PC-9 (cell line): ENCODE measurements around the gene MYOG. TPM values are rescaled to one million over a fixed set of nuclear protein-coding genes. Genes with fewer than 3 reads are reported as not detected.

ENCODE experiments used
- BruUV-seq: library from RNA; stranded (reverse); fragments of 400-500 nt; replicated peaks from 2 replicates; lab custom pipeline; 2021; lab: Mats Ljungman, UMichigan
- CTCF ChIA-PET: fragments of 300-600 bp; sonication (Branson Sonifier 250); formaldehyde crosslinking; loops from one replicate; lab custom pipeline; 2022; ENCODE audit warnings: antibody characterized with exemption; lab: Charles Lee
- POLR2A ChIA-PET: fragments of 300-600 bp; sonication (Branson Sonifier 250); formaldehyde crosslinking; loops from one replicate; lab custom pipeline; 2022; ENCODE audit warnings: antibody characterized with exemption; ENCODE audit not compliant: unreplicated experiment; lab: Charles Lee
- DNase-seq, 2 experiments: peaks; one replicate each; pipeline versions ENCODE4 v3.0.0 to v3.0.0-alpha.2; 2015 to 2022; ENCODE audit warnings: mixed read lengths in 1 of 2
- H2AFZ ChIP-seq: fragments of 200-600 bp; sonication (generic); 2 replicates; pipeline ENCODE4 v1.8.1; 2017; ENCODE audit warnings: antibody characterized with exemption
- H3F3A ChIP-seq: fragments of 200-600 bp; sonication (generic); 2 replicates; pipeline ENCODE4 v1.8.1; 2017; ENCODE audit warnings: antibody characterized with exemption, mild to moderate bottlenecking, low read depth; ENCODE audit not compliant: insufficient read depth
- H3K27ac ChIP-seq: fragments of 200-600 bp; sonication (generic); 2 replicates; pipeline ENCODE4 v1.6.1; 2016; ENCODE audit warnings: mixed run types
- H3K27me3 ChIP-seq: fragments of 200-600 bp; sonication (generic); 2 replicates; pipeline ENCODE4 v1.6.1; 2016; ENCODE audit warnings: low read depth, mixed run types; ENCODE audit not compliant: insufficient read depth
- H3K36me3 ChIP-seq: fragments of 200-600 bp; sonication (generic); 2 replicates; pipeline ENCODE4 v1.6.1; 2016; ENCODE audit warnings: low read depth, mixed run types
- H3K4me1 ChIP-seq: fragments of 200-600 bp; sonication (generic); replicated peaks from 2 replicates; pipeline ENCODE4 v1.6.1; 2016; ENCODE audit warnings: mixed run types; ENCODE audit not compliant: insufficient read depth
- H3K4me2 ChIP-seq: fragments of 200-600 bp; sonication (generic); 2 replicates; pipeline ENCODE4 v1.6.1; 2017; ENCODE audit warnings: mixed run types
- H3K4me3 ChIP-seq: fragments of 200-600 bp; sonication (generic); 2 replicates; pipeline ENCODE4 v1.6.1; 2016; ENCODE audit warnings: mixed run types
- H3K79me2 ChIP-seq: fragments of 200-600 bp; sonication (generic); 2 replicates; pipeline ENCODE4 v1.6.1; 2017; ENCODE audit warnings: low read depth, mixed run types
- H3K9me2 ChIP-seq: fragments of 200-600 bp; sonication (generic); 2 replicates; pipeline ENCODE4 v1.8.1; 2017; ENCODE audit warnings: mild to moderate bottlenecking; ENCODE audit not compliant: insufficient read depth
- H3K9me3 ChIP-seq: fragments of 200-600 bp; sonication (generic); 2 replicates; pipeline ENCODE4 v1.8.1; 2016; ENCODE audit warnings: low read depth; ENCODE audit not compliant: insufficient read depth
- H4K20me1 ChIP-seq: fragments of 200-600 bp; sonication (generic); 2 replicates; pipeline ENCODE4 v1.8.1; 2017; ENCODE audit not compliant: insufficient read depth
- CTCF ChIP-seq: fragments of 200-600 bp; sonication (generic); conservative IDR thresholded peaks from 2 replicates; pipeline ENCODE4 v1.6.1; 2017; ENCODE audit warnings: mixed run types, antibody characterized with exemption, mild to moderate bottlenecking, moderate library complexity
- EZH2 ChIP-seq: fragments of 200-600 bp; sonication (generic); IDR thresholded peaks from 2 replicates; pipeline ENCODE4 v1.8.0; 2017; ENCODE audit warnings: antibody characterized with exemption, low read depth
- intact Hi-C: fragments of 100-400 bp; cut with micrococcal nuclease; formaldehyde crosslinking; loops from one replicate; pipeline ENCODE4 v1.10.0; 2022; ENCODE audit not compliant: unreplicated experiment
- total RNA-seq: library from RNA; stranded (reverse); gene quantifications from 2 replicates; pipeline ENCODE4 v1.2.3, GENCODE V29; 2021

The MYOG gene
- total RNA-seq, 1 experiment from 2014 or later, result not detected

- Histone ChIP-seq H3F3A (no peaks in the 10 kb centered on the region), H3K4me2 (no peak overlapping the region), H3K27ac (no peak overlapping the region), H3K9me3 (no peaks in the 10 kb centered on the region), H4K20me1 (no peaks in the 10 kb centered on the region), H3K4me1 (no peaks in the 10 kb centered on the region), H3K36me3 (no peaks in the 10 kb centered on the region), H3K27me3 (peaks cover 14% of the 10 kb centered on the region; the same call in 1 of the 2 replicates), H3K79me2 (no peaks in the 10 kb centered on the region), H3K9me2 (no peaks in the 10 kb centered on the region), H2AFZ (no peak overlapping the region), H3K4me3 (no peak overlapping the region)
- TF ChIP-seq EZH2 (no peak), CTCF (no peak)
- CTCF ChIA-PET, result no interaction called here
- intact Hi-C loops, result no loop called here
- BruUV-seq, result no TSS peak
- DNase-seq, result no peak
- POLR2A ChIA-PET, result no interaction called here
These were observed 9.7 kb downstream of the MYOG start for GRCh38 chr1:203076031-203076511.

GRCh38 chr1:203075236-203076030, 10.4 kb downstream of the MYOG start:
- no peak overlapping the region for H3K4me3 ChIP-seq
- H3K27me3 ChIP-seq, result peaks cover 14% of the 10 kb centered on the region; the same call in 1 of the 2 replicates
- POLR2A ChIA-PET, result no interaction called here
- no peak for DNase-seq
- H4K20me1 ChIP-seq, result no peaks in the 10 kb centered on the region
- no peaks in the 10 kb centered on the region for H3K79me2 ChIP-seq
- no peaks in the 10 kb centered on the region for H3K4me1 ChIP-seq
- no peak overlapping the region for H2AFZ ChIP-seq
- H3K27ac ChIP-seq, result no peak overlapping the region
- CTCF ChIA-PET, result no interaction called here
- TF ChIP-seq EZH2, result no peak
- no peak for TF ChIP-seq CTCF
- H3K4me2 ChIP-seq, result no peak overlapping the region
- no peaks in the 10 kb centered on the region for H3K9me2 ChIP-seq
- no peaks in the 10 kb centered on the region for H3K36me3 ChIP-seq
- no peaks in the 10 kb centered on the region for H3K9me3 ChIP-seq
- no peaks in the 10 kb centered on the region for H3F3A ChIP-seq
- no TSS peak for BruUV-seq
- intact Hi-C loops, result no loop called here

DNA sequence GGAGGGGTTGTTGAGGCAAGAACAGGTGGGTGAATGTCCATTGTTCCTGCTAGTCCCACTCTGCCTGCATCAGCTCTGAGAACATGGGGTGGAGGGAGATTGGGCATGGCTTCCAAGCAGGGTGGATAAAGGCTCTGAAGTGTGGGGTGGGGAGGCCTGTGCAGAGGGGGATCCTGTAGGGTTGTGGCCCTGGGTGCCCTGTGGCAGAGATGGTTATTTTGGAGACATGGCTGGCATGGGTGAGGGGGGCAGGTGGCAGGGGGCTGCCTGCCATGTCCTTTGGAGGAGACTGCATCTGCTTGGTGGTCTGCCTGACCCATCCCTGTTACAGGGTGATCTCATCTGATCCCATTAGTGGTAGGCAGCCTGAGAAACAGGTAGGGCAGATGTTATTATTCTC, 11.2 kb downstream of the MYOG start:
- Histone ChIP-seq H2AFZ (no peak overlapping the region), H3F3A (no peaks in the 10 kb centered on the region), H3K4me3 (no peak overlapping the region), H3K36me3 (no peaks in the 10 kb centered on the region), H4K20me1 (no peaks in the 10 kb centered on the region), H3K9me2 (no peaks in the 10 kb centered on the region), H3K4me2 (no peak overlapping the region), H3K27ac (no peak overlapping the region), H3K9me3 (no peaks in the 10 kb centered on the region), H3K79me2 (no peaks in the 10 kb centered on the region), H3K27me3 (peaks cover 11% of the 10 kb centered on the region; the same call in 1 of the 2 replicates), H3K4me1 (no peaks in the 10 kb centered on the region)
- ChIA-PET CTCF (no interaction called here), POLR2A (no interaction called here)
- no TSS peak for BruUV-seq
- intact Hi-C loops, result no loop called here
- DNase-seq, result no peak
- TF ChIP-seq CTCF (no peak), EZH2 (no peak)
